GM12892 (cell line): ENCODE results near the gene MICAL2.

ENCODE experiments used
- DNase-seq: peaks from one replicate; pipeline ENCODE4 v3.0.0; 2011; ENCODE audit not compliant: insufficient read length
- FAIRE-seq: peaks from 2 replicates; lab custom pipeline; 2011; peaks lifted over from hg19 to GRCh38; lab: Jason Lieb, UNC
- POLR2A ChIP-seq: IDR thresholded peaks from 2 replicates; pipeline ENCODE4 v1.6.1; 2011; ENCODE audit warnings: low read depth, low read length, control low read depth
- POLR2AphosphoS5 ChIP-seq: IDR thresholded peaks from 2 replicates; pipeline ENCODE4 v1.6.1; 2011; ENCODE audit warnings: low read depth, low read length, control low read depth
- TAF1 ChIP-seq: IDR thresholded peaks from 2 replicates; pipeline ENCODE4 v1.6.1; 2011; ENCODE audit warnings: low read depth, mild to moderate bottlenecking, control low read depth, low read length, borderline replicate concordance

The MICAL2 gene

DNA sequence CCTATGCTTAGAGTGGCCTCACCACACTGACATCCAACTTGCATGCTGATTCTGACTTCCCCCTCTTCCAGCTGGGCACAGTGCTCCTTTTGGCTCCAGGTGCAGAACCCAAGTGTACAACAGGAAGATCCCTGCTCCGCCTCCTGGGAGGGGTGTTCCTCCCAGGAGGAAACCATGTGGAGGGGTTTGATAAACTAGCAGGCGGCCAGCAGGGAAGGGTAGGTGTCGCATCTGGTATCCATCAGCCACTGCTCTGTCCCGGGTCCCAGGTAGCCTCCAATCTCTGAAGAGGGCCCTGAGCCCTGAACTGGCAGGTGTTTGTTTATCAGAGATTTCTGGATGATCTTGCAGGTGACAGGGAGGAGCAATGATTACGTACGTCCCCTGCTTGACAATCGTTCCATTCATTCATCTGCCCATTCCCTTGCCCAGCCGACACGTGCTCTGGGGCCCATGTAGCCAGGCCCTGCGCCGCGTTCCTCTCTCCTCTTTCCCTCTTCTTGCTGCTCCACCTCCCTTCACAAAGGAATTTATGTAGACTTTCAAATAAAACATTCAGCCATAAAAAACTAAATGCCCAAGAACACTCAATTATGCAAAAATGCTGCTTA lies 41.2 kb upstream of the MICAL2 start:
- FAIRE-seq (no peak), DNase-seq (no peak)
- no peak for TF ChIP-seq POLR2A
- no peak for TF ChIP-seq TAF1
- no peak for TF ChIP-seq POLR2AphosphoS5

GRCh38 chr11:12070446-12071267 lies 39.7 kb upstream of the MICAL2 start:
- FAIRE-seq (no peak), DNase-seq (no peak)
- TF ChIP-seq POLR2A, result no peak

DNA sequence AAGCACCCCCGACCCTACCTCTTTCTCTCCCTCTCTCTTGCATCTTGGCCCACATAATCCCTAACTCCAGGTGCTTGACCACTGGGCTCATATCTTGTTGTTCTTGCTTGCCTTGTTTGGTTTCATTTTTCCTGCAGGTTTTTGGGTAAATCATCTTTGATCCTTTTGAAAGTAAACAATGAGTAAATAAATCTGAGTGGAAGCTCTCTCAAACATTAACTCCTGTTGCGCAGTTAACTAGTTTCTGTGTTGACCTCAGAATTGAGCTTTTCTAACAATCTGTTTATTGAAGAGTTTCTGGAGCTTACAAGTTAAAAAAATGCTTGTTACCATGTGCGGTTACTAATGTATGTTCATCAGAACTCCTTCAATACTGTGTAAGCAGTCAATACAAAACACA lies 38.8 kb upstream of the MICAL2 start:
- TF ChIP-seq POLR2AphosphoS5 (no peak), TAF1 (no peak), POLR2A (no peak)
- no peak for FAIRE-seq
- DNase-seq, result no peak

GRCh38 chr11:12073436-12073835 lies 37.0 kb upstream of the MICAL2 start:
- no peak for TF ChIP-seq POLR2A
- TF ChIP-seq POLR2AphosphoS5, result no peak
- TF ChIP-seq TAF1, result no peak
- FAIRE-seq (no peak), DNase-seq (no peak)

GRCh38 chr11:12073886-12074285 lies 36.5 kb upstream of the MICAL2 start:
- TF ChIP-seq TAF1 (no peak), POLR2A (no peak)
- no peak for DNase-seq
- no peak for FAIRE-seq

GRCh38 chr11:12074529-12075195 lies 35.7 kb upstream of the MICAL2 start:
- FAIRE-seq (no peak), DNase-seq (no peak)
- TF ChIP-seq TAF1 (no peak), POLR2A (no peak), POLR2AphosphoS5 (no peak)

GRCh38 chr11:12075291-12075690 lies 35.1 kb upstream of the MICAL2 start:
- DNase-seq, result no peak
- TF ChIP-seq POLR2A, result no peak
- TF ChIP-seq TAF1, result no peak
- no peak for TF ChIP-seq POLR2AphosphoS5
- no peak for FAIRE-seq

GRCh38 chr11:12075822-12076821 lies 34.3 kb upstream of the MICAL2 start:
- FAIRE-seq (no peak), DNase-seq (no peak)
- TF ChIP-seq POLR2A, result no peak
- no peak for TF ChIP-seq POLR2AphosphoS5
- no peak for TF ChIP-seq TAF1

DNA sequence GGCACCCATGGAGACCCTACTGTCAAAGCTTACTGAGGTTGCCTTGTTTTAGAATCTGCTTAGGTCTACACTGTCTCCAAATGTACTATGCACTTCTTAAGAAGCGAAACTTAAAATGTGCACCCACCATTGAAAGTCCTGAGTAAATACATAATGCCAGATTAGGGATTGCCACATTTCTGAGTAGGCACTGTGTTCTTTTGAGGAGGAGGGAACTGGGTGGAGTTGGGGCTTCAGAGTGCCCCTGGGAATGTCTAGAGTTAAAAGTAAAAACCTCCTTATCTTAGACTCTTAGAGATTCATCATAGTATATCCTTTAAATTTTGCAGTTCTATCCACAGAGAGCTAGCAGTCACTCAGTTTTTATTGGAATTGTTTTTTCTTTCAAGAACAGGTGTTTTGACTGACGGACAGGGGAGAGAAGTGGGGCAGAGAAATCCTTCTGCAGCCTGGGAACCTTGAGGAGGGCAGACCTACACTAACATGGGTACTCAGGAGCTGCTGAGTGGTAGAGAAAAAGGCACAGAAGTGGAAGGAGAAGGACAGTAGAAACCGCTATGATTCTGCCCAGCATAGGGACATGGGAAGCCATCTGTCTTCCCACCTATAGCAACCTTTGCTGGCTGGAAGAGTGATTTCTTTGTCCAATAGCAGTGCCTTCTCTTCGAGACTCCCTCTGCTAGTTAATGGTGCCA lies 33.4 kb upstream of the MICAL2 start:
- DNase-seq (no peak), FAIRE-seq (no peak)

DNA sequence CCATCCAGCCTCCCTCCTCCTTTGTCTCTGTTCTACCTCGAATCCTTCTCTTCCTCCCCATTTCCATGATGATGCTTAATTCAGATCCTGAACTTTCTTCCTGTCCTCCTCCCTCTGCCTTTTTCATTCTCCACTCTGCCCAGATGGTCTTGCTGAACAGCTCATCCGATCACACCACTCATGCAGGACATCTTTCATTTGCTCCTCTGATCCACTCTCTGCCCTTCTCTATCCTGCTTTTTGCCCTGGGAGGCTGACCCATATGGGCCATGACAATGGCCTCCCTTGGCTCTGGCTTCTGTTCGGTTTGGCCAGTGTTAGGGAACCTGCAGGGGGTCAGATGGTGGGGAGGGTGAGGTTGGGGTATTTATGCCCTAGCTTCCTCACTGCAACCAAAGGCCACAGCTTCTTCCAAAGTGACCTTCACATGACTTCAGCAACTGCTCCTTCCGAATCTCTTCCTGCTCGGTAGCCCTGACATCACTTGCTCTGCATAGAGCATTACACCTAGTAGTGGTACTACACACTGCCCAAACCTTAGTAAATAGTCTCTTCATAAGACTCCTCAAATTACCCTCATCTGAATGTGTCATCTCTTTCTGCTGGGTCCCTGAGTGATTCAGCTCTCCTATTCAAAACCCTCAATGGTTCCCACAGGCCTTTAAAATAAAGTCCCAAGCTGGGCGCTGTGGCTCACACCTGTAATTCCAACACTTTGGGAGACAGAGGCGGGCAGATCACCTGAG lies 32.7 kb upstream of the MICAL2 start:
- TF ChIP-seq POLR2AphosphoS5, result no peak
- no peak for TF ChIP-seq POLR2A
- TF ChIP-seq TAF1, result no peak
- no peak for DNase-seq

More for the DNA sequence above, 33.4 kb upstream of the MICAL2 start:
- TF ChIP-seq POLR2AphosphoS5, result no peak

More for the DNA sequence above, 32.7 kb upstream of the MICAL2 start:
- FAIRE-seq, result no peak
